ENCODE measurements around the gene IGFBP6.

IGFBP6 gene

GRCh38 chr12:53073881-53074280 lies 23.6 kb upstream of the IGFBP6 start:
- Histone ChIP-seq H3K4me3 (ENCODE audit: control insufficient read depth in 1 of 7, extremely low read depth in 1 of 7, insufficient read depth in 4 of 7, low read depth in 2 of 7, low read length in 6 of 7) (no peak overlapping the region), H3K4me1 (ENCODE audit: control extremely low read depth in 1 of 4, control insufficient read depth in 4 of 4, insufficient read depth in 4 of 4, low read length in 3 of 4) (peaks cover 3 to 28% (median 16%) of the 10 kb centered on the region in 4 experiments), H3K9me3 (ENCODE audit: control extremely low read depth in 1 of 5, control insufficient read depth in 4 of 5, insufficient read depth in 2 of 5, low read depth in 1 of 5, low read length in 4 of 5) (no peaks in the 10 kb centered on the region), H3K36me3 (ENCODE audit: control insufficient read depth in 4 of 4, insufficient read depth in 4 of 4, low read length in 3 of 4) (peaks cover 0 to 46% (median 40%) of the 10 kb centered on the region in 4 experiments), H3K27me3 (replicated peaks in 2 of 5; ENCODE audit: control insufficient read depth in 4 of 5, insufficient read depth in 5 of 5, low read length in 4 of 5) (no peaks in the 10 kb centered on the region), H3K27ac (ENCODE audit: insufficient read depth in 1 of 2, low read depth in 1 of 2, low read length in 2 of 2, poor library complexity in 1 of 2, severe bottlenecking in 2 of 2) (no peak overlapping the region)
- ChIA-PET CTCF (interaction anchor here (0.6 to 17.4 kb wide), 4 partner anchors 9 to 46 kb away, joined by 3 to 361 read pairs (median 58); partner anchors contain the start of genes IGFBP6 and SOAT2), POLR2A (no interaction called here)
- no peak for DNase-seq
- WGBS (ENCODE audit: insufficient coverage), result 100% methylated on average over 2 of the region's 6 CpGs

GRCh38 chr12:53074283-53074998 lies 23.0 kb upstream of the IGFBP6 start:
- no peak for DNase-seq
- POLR2A ChIA-PET, result no interaction called here

DNA sequence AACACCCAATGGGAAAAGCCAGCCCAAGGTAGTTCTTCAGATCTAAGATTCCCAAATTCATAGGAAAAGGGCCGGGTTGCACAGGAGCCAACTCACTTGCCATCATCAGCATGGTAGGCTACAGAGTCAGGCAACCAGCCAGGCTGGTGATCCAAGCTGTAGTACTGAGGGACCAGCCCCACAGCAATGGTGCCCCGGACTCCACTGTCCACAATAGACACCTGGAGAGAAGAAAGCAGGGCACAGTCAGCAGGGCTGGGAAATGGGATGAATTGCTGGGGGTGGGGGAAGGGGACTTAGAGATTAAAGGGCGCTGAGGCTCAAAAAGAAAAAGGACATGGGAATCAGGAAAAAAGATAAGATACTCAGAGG lies 22.5 kb upstream of the IGFBP6 start:
- ChIA-PET CTCF (interaction anchor here (0.9 to 17.4 kb wide), 5 partner anchors 10 to 27 kb away, joined by 3 to 361 read pairs (median 10); partner anchors contain the start of genes IGFBP6 and SOAT2), POLR2A (no interaction called here)
- H3K27me3 ChIP-seq (replicated peaks in 2 of 5; ENCODE audit: control insufficient read depth in 4 of 5, insufficient read depth in 5 of 5, low read length in 4 of 5), result no peaks in the 10 kb centered on the region
- H3K9me3 ChIP-seq (ENCODE audit: control extremely low read depth in 1 of 5, control insufficient read depth in 4 of 5, insufficient read depth in 2 of 5, low read depth in 1 of 5, low read length in 4 of 5), result no peaks in the 10 kb centered on the region
- no peak overlapping the region for H3K4me3 ChIP-seq (ENCODE audit: control insufficient read depth in 1 of 7, extremely low read depth in 1 of 7, insufficient read depth in 4 of 7, low read depth in 2 of 7, low read length in 6 of 7)
- WGBS (ENCODE audit: insufficient coverage), result 100% methylated on average over 3 of the region's 3 CpGs
- peaks cover 0 to 43% (median 38%) of the 10 kb centered on the region in 4 experiments for H3K36me3 ChIP-seq (ENCODE audit: control insufficient read depth in 4 of 4, insufficient read depth in 4 of 4, low read length in 3 of 4)
- no peak overlapping the region for H3K27ac ChIP-seq (ENCODE audit: insufficient read depth in 1 of 2, low read depth in 1 of 2, low read length in 2 of 2, poor library complexity in 1 of 2, severe bottlenecking in 2 of 2)
- DNase-seq, result no peak
- peaks cover 3 to 34% (median 20%) of the 10 kb centered on the region in 4 experiments for H3K4me1 ChIP-seq (ENCODE audit: control extremely low read depth in 1 of 4, control insufficient read depth in 4 of 4, insufficient read depth in 4 of 4, low read length in 3 of 4)

More at GRCh38 chr12:53074283-53074998, 23.0 kb upstream of the IGFBP6 start:
- CTCF ChIA-PET, result interaction anchor here (0.6 to 17.4 kb wide), 3 partner anchors 9 to 46 kb away, joined by 3 to 361 read pairs (median 113); partner anchors contain the start of genes IGFBP6 and SOAT2
- no peak overlapping the region for H3K27ac ChIP-seq (ENCODE audit: insufficient read depth in 1 of 2, low read depth in 1 of 2, low read length in 2 of 2, poor library complexity in 1 of 2, severe bottlenecking in 2 of 2)
- H3K4me1 ChIP-seq (ENCODE audit: control extremely low read depth in 1 of 4, control insufficient read depth in 4 of 4, insufficient read depth in 4 of 4, low read length in 3 of 4), result peaks cover 3 to 28% (median 17%) of the 10 kb centered on the region in 4 experiments
- 98% methylated on average over 8 of the region's 11 CpGs for WGBS (ENCODE audit: insufficient coverage)
- no peaks in the 10 kb centered on the region for H3K27me3 ChIP-seq (replicated peaks in 2 of 5; ENCODE audit: control insufficient read depth in 4 of 5, insufficient read depth in 5 of 5, low read length in 4 of 5)
- H3K9me3 ChIP-seq (ENCODE audit: control extremely low read depth in 1 of 5, control insufficient read depth in 4 of 5, insufficient read depth in 2 of 5, low read depth in 1 of 5, low read length in 4 of 5), result no peaks in the 10 kb centered on the region
- H3K4me3 ChIP-seq (ENCODE audit: control insufficient read depth in 1 of 7, extremely low read depth in 1 of 7, insufficient read depth in 4 of 7, low read depth in 2 of 7, low read length in 6 of 7), result no peak overlapping the region
- H3K36me3 ChIP-seq (ENCODE audit: control insufficient read depth in 4 of 4, insufficient read depth in 4 of 4, low read length in 3 of 4), result peaks cover 0 to 44% (median 39%) of the 10 kb centered on the region in 4 experiments

- ChIA-PET POLR2A (no interaction called here), CTCF (interaction anchor here (0.6 to 17.4 kb wide), 6 partner anchors 8 to 119 kb away, joined by 3 to 361 read pairs (median 8); partner anchors contain the start of genes IGFBP6 and SOAT2)
- H3K27ac ChIP-seq (ENCODE audit: insufficient read depth in 1 of 2, low read depth in 1 of 2, low read length in 2 of 2, poor library complexity in 1 of 2, severe bottlenecking in 2 of 2), result no peak overlapping the region
- H3K9me3 ChIP-seq (ENCODE audit: control extremely low read depth in 1 of 5, control insufficient read depth in 4 of 5, insufficient read depth in 2 of 5, low read depth in 1 of 5, low read length in 4 of 5), result no peaks in the 10 kb centered on the region
- peaks cover 0 to 36% (median 31%) of the 10 kb centered on the region in 4 experiments for H3K36me3 ChIP-seq (ENCODE audit: control insufficient read depth in 4 of 4, insufficient read depth in 4 of 4, low read length in 3 of 4)
- peaks cover 3 to 33% (median 18%) of the 10 kb centered on the region in 4 experiments for H3K4me1 ChIP-seq (ENCODE audit: control extremely low read depth in 1 of 4, control insufficient read depth in 4 of 4, insufficient read depth in 4 of 4, low read length in 3 of 4)
- 100% methylated on average over 2 of the region's 3 CpGs for WGBS (ENCODE audit: insufficient coverage)
- no peaks in the 10 kb centered on the region for H3K27me3 ChIP-seq (replicated peaks in 2 of 5; ENCODE audit: control insufficient read depth in 4 of 5, insufficient read depth in 5 of 5, low read length in 4 of 5)
- no peak for DNase-seq
- H3K4me3 ChIP-seq (ENCODE audit: control insufficient read depth in 1 of 7, extremely low read depth in 1 of 7, insufficient read depth in 4 of 7, low read depth in 2 of 7, low read length in 6 of 7), result no peak overlapping the region
Observed at GRCh38 chr12:53076461-53076860, 21.0 kb upstream of the IGFBP6 start.

DNA sequence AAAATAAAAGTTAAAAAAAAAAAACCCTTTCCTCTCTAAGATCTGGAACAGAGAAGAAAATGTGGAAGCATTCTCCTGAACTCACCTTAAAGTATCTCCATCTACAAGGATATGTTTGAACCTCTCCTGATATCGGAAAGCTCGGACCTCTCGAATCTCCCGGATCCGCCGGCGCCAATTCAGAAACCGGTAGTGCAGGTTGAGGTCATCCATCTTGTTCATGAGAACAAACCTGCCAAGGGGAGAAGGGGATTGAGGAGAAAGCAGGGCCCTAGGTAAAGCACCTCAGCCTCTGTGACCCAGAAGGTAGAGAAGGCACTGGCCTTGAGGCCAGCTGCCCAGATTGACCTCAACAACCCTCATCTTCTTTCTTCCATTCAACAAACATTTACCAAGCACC lies 20.4 kb upstream of the IGFBP6 start:
- WGBS (ENCODE audit: insufficient coverage), result 94% methylated on average over 8 of the region's 8 CpGs
- peaks cover 0 to 35% (median 30%) of the 10 kb centered on the region in 4 experiments for H3K36me3 ChIP-seq (ENCODE audit: control insufficient read depth in 4 of 4, insufficient read depth in 4 of 4, low read length in 3 of 4)

GRCh38 chr12:53078425-53079225 lies 18.8 kb upstream of the IGFBP6 start:
- 4% methylated on average over 16 of the region's 25 CpGs for WGBS (ENCODE audit: insufficient coverage)
- H3K4me3 ChIP-seq (ENCODE audit: control insufficient read depth in 1 of 7, extremely low read depth in 1 of 7, insufficient read depth in 4 of 7, low read depth in 2 of 7, low read length in 6 of 7), result peak overlapping the region; percentile 55 to 89 (median 77)
- POLR2A ChIA-PET, result interaction anchor here (1.0 to 3.1 kb wide), 5 partner anchors 13 to 236 kb away, joined by 3 to 16 read pairs (median 6); partner anchors contain the start of genes IGFBP6 and SOAT2

More for the DNA sequence above, 20.4 kb upstream of the IGFBP6 start:
- CTCF ChIA-PET, result interaction anchor here (0.6 to 8.8 kb wide), 7 partner anchors 8 to 119 kb away, joined by 3 to 113 read pairs (median 7); partner anchors contain the start of gene SOAT2
- no peaks in the 10 kb centered on the region for H3K9me3 ChIP-seq (ENCODE audit: control extremely low read depth in 1 of 5, control insufficient read depth in 4 of 5, insufficient read depth in 2 of 5, low read depth in 1 of 5, low read length in 4 of 5)
- H3K27ac ChIP-seq (ENCODE audit: insufficient read depth in 1 of 2, low read depth in 1 of 2, low read length in 2 of 2, poor library complexity in 1 of 2, severe bottlenecking in 2 of 2), result no peak overlapping the region
- no peak overlapping the region for H3K4me3 ChIP-seq (ENCODE audit: control insufficient read depth in 1 of 7, extremely low read depth in 1 of 7, insufficient read depth in 4 of 7, low read depth in 2 of 7, low read length in 6 of 7)
- peaks cover 3 to 28% (median 15%) of the 10 kb centered on the region in 4 experiments for H3K4me1 ChIP-seq (ENCODE audit: control extremely low read depth in 1 of 4, control insufficient read depth in 4 of 4, insufficient read depth in 4 of 4, low read length in 3 of 4)
- no peaks in the 10 kb centered on the region for H3K27me3 ChIP-seq (replicated peaks in 2 of 5; ENCODE audit: control insufficient read depth in 4 of 5, insufficient read depth in 5 of 5, low read length in 4 of 5)
- no peak for DNase-seq
- POLR2A ChIA-PET, result interaction anchor here (1.3 kb wide), 1 partner anchor 237 kb away, joined by 3 read pairs; no protein-coding TSS in a partner anchor

More at GRCh38 chr12:53078425-53079225, 18.8 kb upstream of the IGFBP6 start:
- Histone ChIP-seq H3K27ac (ENCODE audit: insufficient read depth in 1 of 2, low read depth in 1 of 2, low read length in 2 of 2, poor library complexity in 1 of 2, severe bottlenecking in 2 of 2) (peak overlapping the region in 1 of 2 experiments; percentile 88), H3K36me3 (ENCODE audit: control insufficient read depth in 4 of 4, insufficient read depth in 4 of 4, low read length in 3 of 4) (peaks cover 0 to 31% (median 23%) of the 10 kb centered on the region in 4 experiments), H3K27me3 (replicated peaks in 2 of 5; ENCODE audit: control insufficient read depth in 4 of 5, insufficient read depth in 5 of 5, low read length in 4 of 5) (no peaks in the 10 kb centered on the region), H3K9me3 (ENCODE audit: control extremely low read depth in 1 of 5, control insufficient read depth in 4 of 5, insufficient read depth in 2 of 5, low read depth in 1 of 5, low read length in 4 of 5) (no peaks in the 10 kb centered on the region), H3K4me1 (ENCODE audit: control extremely low read depth in 1 of 4, control insufficient read depth in 4 of 4, insufficient read depth in 4 of 4, low read length in 3 of 4) (peaks cover 3 to 16% (median 10%) of the 10 kb centered on the region in 4 experiments)
- CTCF ChIA-PET, result interaction anchor here (1.0 to 8.8 kb wide), 7 partner anchors 8 to 24 kb away, joined by 3 to 113 read pairs (median 9); partner anchors contain the start of gene SOAT2
- peak in 2 of 3 donors; percentile 55 to 60 for DNase-seq

Measured in common myeloid progenitor, CD34-positive (primary cell).